Left renal pelvis (tissue), 4 donors: Measurements from ENCODE around the gene MAMDC4. TPM values are rescaled to one million over a fixed set of nuclear protein-coding genes. Genes with fewer than 3 reads are reported as not detected.
A peak's percentile ranks its signal among the peaks of the same experiment; 100 is the strongest.
"Not testable (repeated sequence)": the region's sequence is repeated elsewhere in the genome, so short reads cannot be mapped to it uniquely, and the experiment has no call there.

Source experiments
- DNase-seq, 4 donors: peaks; one replicate each; pipeline ENCODE4 v3.0.0-alpha.2; 2013; ENCODE audit warnings: low read depth in 4 of 4, low spot score in 3 of 4
- polyA plus RNA-seq, 4 donors: library from polyadenylated mRNA; unstranded; fragments of 120-200 nt; gene quantifications; one replicate each; pipeline ENCODE4 v1.2.1, GENCODE V29; 2013; ENCODE audit not compliant: insufficient read length in 4 of 4

The MAMDC4 gene
- polyA plus RNA-seq: 10 to 100 TPM in 1 of 4 donors, 1 to 10 TPM in 3; 4.7 to 11.6 (median 6.3) TPM

- no peak for DNase-seq
Observed at GRCh38 chr9:136851941-136852663, at the start of gene MAMDC4. MAMDC4 (plus strand) TSS chr9:136852346; CDS start chr9:136852417, 71 bp downstream.

GRCh38 chr9:136803009-136803550 is 49.1 kb upstream of the MAMDC4 start:
- not testable (repeated sequence) for DNase-seq

- no peak for DNase-seq
Observed at GRCh38 chr9:136803551-136804508, 48.3 kb upstream of the MAMDC4 start.

- no peak for DNase-seq
Observed at GRCh38 chr9:136804509-136805206, 47.5 kb upstream of the MAMDC4 start.

- no peak for DNase-seq
Observed at GRCh38 chr9:136805207-136805740, 46.9 kb upstream of the MAMDC4 start.

GRCh38 chr9:136806067-136806466 is 46.1 kb upstream of the MAMDC4 start:
- DNase-seq: no peak

GRCh38 chr9:136806631-136807201 is 45.4 kb upstream of the MAMDC4 start:
- DNase-seq: no peak

GRCh38 chr9:136807281-136808074 is 44.7 kb upstream of the MAMDC4 start, which contains the start of gene RABL6:
RABL6 (plus strand) TSS chr9:136807948; CDS start chr9:136808197, 249 bp downstream.
- DNase-seq: peak in 1 of 4 donors; percentile 50

- no peak for DNase-seq
Observed at GRCh38 chr9:136808075-136808805, 43.9 kb upstream of the MAMDC4 start.

GRCh38 chr9:136808806-136809158 is 43.4 kb upstream of the MAMDC4 start:
- no peak for DNase-seq

- no peak for DNase-seq
Observed at GRCh38 chr9:136814725-136815421, 37.3 kb upstream of the MAMDC4 start.

- no peak for DNase-seq
Observed at GRCh38 chr9:136815422-136815782, 36.7 kb upstream of the MAMDC4 start.

GRCh38 chr9:136820971-136821825 is 30.9 kb upstream of the MAMDC4 start:
- no peak for DNase-seq

GRCh38 chr9:136821826-136822544 is 30.2 kb upstream of the MAMDC4 start:
- no peak for DNase-seq

- no peak for DNase-seq
Observed at GRCh38 chr9:136823136-136824046, 28.8 kb upstream of the MAMDC4 start.
